Tibial nerve (tissue), 4 donors: ENCODE data around the gene MCF2L2.

Experiments
- CTCF ChIP-seq, 5 experiments: fragments of 200-600 bp in 3 of 5; fragments of 450-650 bp in 2 of 5; sonication (generic) in 3 of 5; IDR thresholded peaks; one replicate each; pipeline ENCODE4 v1.5.1; 2016 to 2019; ENCODE audit warnings: antibody characterized with exemption in 5 of 5, mild to moderate bottlenecking in 3 of 5, moderate library complexity in 2 of 5
- EP300 ChIP-seq, 2 donors: sonication (generic); formaldehyde crosslinking; IDR thresholded peaks; one replicate each; pipeline ENCODE4 v1.6.1; 2017; ENCODE audit warnings: antibody characterized with exemption in 2 of 2, mild to moderate bottlenecking in 1 of 2
- POLR2A ChIP-seq, 2 donors: fragments of 450-650 bp; IDR thresholded peaks; one replicate each; pipeline ENCODE4 v1.6.1; 2017; ENCODE audit warnings: antibody characterized with exemption in 2 of 2, mild to moderate bottlenecking in 2 of 2, moderate library complexity in 2 of 2

GRCh38 chr3:183369627-183370026, 58.8 kb downstream of the MCF2L2 start:
- TF ChIP-seq POLR2A (IDR thresholded peaks at IDR 0.05) (no peak), CTCF (IDR thresholded peaks at IDR 0.05) (no peak), EP300 (IDR thresholded peaks at IDR 0.05) (no peak)
